Peyer's patch (tissue), 4 donors: Measurements from ENCODE around the gene KMO. TPM values are rescaled to one million over a fixed set of nuclear protein-coding genes. Genes with fewer than 3 reads are reported as not detected.

ENCODE experiments used
- DNase-seq, 3 donors: peaks; one replicate each; pipeline ENCODE4 v3.0.0-alpha.2; 2017 to 2019
- H3K27ac ChIP-seq, 4 donors: fragments of 200-600 bp; sonication (generic); one replicate each; pipeline ENCODE4 v1.5.1; 2016 to 2019
- H3K27me3 ChIP-seq, 2 donors: fragments of 200-600 bp; sonication (generic); one replicate each; pipeline ENCODE4 v1.5.1; 2019
- H3K36me3 ChIP-seq, 3 donors: fragments of 200-600 bp; sonication (generic); one replicate each; pipeline ENCODE4 v1.5.1; 2016 to 2019
- H3K4me1 ChIP-seq, 4 donors: fragments of 200-600 bp; sonication (generic); one replicate each; pipeline ENCODE4 v1.5.1; 2016 to 2019
- H3K4me3 ChIP-seq, 4 donors: fragments of 200-600 bp; sonication (generic); 1 replicate in 3 of 4; 2 replicates in 1 of 4; pipeline ENCODE4 v1.5.1; 2016 to 2019; ENCODE audit warnings: mild to moderate bottlenecking in 1 of 4
- H3K9me3 ChIP-seq, 4 donors: fragments of 200-600 bp; sonication (generic); one replicate each; pipeline ENCODE4 v1.5.1; 2016 to 2019; ENCODE audit warnings: mild to moderate bottlenecking in 1 of 4
- POLR2A ChIP-seq, 2 donors: fragments of 450-650 bp; IDR thresholded peaks; one replicate each; pipeline ENCODE4 v1.5.1; 2017; ENCODE audit warnings: antibody characterized with exemption in 2 of 2, mild to moderate bottlenecking in 2 of 2, moderate library complexity in 2 of 2
- total RNA-seq, 4 donors: library from RNA; depleted of rRNA; stranded (reverse); fragments of >200 nt; gene quantifications; one replicate each; pipeline ENCODE4 v1.1.0, GENCODE V29; 2016
- TF ChIP-seq, protein P1 (sequence below), 6 experiments: fragments of 450-650 bp in 4 of 6; fragments of 200-600 bp in 2 of 6; sonication (generic) in 1 of 6; IDR thresholded peaks; one replicate each; pipeline ENCODE4 v1.5.1; 2017 to 2019; ENCODE audit warnings: antibody characterized with exemption in 6 of 6, mild to moderate bottlenecking in 3 of 6, moderate library complexity in 1 of 6

The KMO gene
- total RNA-seq, 4 donors from 2014 or later: 0.13 to 32.2 (median 0.70) TPM; not detected in 1

DNA sequence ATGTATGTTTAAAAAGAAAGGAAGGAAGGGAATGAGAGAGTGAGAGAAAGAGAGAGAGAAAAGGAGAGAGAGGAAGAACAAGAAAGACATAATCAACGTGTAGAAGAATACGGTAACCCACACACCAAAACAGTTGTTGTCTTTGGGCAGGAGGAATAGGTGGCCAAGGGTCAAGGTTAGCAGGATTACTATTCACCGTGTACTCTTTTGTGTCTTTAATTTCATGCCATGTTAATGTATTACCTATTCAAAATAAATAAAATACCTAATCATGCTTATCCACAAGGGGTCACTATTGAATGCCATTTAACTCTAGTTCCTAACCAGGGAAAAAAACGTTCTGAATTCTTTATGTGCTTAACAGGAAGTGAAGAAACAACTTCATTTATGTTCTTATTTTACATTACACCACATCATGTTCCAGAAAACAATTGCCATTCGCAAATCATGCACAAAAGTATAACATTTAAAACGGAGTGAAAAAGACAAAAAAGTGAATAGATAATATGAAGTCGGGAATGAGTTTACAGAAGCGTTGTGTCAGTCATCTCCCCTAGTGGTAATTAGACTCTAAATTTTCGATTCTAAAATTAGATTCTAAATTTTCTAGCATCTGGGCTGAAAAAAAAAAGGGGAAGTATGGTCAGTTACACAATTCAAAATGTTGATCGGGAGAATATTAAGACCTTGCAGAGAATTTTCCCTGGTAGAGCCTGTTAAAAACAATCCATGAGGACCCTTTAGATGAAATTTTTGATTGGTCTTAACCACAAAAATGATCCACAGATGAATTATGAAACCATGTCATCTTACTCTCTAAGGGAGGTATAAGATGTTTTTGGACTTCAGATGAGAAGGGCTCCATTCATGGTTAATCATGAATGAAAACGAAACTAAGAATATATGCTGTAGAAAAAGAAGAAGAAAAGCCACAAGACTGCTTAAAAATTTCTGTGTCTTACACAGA is 700 bp upstream of the KMO start:
- Histone ChIP-seq H3K27ac (peak overlapping the region; percentile 5 to 48 (median 26)), H3K4me3 (peak overlapping the region; percentile 29 to 58 (median 41)), H3K4me1 (peaks cover 0 to 3% (median 0%) of the 10 kb centered on the region in 4 donors), H3K9me3 (no peaks in the 10 kb centered on the region), H3K27me3 (no peaks in the 10 kb centered on the region), H3K36me3 (no peaks in the 10 kb centered on the region)
- DNase-seq: no peak
- TF ChIP-seq, protein P1, sequence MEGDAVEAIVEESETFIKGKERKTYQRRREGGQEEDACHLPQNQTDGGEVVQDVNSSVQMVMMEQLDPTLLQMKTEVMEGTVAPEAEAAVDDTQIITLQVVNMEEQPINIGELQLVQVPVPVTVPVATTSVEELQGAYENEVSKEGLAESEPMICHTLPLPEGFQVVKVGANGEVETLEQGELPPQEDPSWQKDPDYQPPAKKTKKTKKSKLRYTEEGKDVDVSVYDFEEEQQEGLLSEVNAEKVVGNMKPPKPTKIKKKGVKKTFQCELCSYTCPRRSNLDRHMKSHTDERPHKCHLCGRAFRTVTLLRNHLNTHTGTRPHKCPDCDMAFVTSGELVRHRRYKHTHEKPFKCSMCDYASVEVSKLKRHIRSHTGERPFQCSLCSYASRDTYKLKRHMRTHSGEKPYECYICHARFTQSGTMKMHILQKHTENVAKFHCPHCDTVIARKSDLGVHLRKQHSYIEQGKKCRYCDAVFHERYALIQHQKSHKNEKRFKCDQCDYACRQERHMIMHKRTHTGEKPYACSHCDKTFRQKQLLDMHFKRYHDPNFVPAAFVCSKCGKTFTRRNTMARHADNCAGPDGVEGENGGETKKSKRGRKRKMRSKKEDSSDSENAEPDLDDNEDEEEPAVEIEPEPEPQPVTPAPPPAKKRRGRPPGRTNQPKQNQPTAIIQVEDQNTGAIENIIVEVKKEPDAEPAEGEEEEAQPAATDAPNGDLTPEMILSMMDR (IDR thresholded peaks at IDR 0.05): peak; percentile 38 to 83 (median 74)
- no peak for TF ChIP-seq POLR2A (IDR thresholded peaks at IDR 0.05)

DNA sequence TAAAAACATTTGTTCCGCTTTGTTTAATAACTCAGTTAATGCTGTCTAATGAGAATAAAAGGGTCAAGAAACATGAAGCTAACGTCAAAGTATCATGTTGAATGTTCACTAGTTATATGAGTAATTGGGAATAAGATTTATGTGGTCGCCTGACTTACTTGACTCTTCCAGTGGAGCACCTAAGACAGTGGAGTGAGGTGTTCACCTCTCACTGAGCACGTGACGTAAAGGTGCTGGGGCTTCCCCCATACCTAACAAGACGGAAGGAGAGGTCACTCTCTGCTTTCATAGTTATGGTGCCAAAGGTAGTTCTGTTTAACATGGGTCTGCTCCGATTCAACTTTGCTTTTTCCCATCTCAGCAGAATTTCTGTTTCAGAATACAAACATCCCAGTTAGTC is 686 bp downstream of the KMO start:
- Histone ChIP-seq H3K9me3 (no peaks in the 10 kb centered on the region), H3K36me3 (no peaks in the 10 kb centered on the region), H3K27me3 (no peaks in the 10 kb centered on the region), H3K4me3 (peak overlapping the region in 2 of 4 donors; percentile 10 to 17), H3K4me1 (peaks cover 0 to 3% (median 0%) of the 10 kb centered on the region in 4 donors), H3K27ac (peak overlapping the region in 3 of 4 donors; percentile 20 to 48 (median 42))
- TF ChIP-seq POLR2A (IDR thresholded peaks at IDR 0.05): no peak
- TF ChIP-seq, protein P1 (IDR thresholded peaks at IDR 0.05): no peak
- DNase-seq: peak in 2 of 3 donors; percentile 80 to 82

DNA sequence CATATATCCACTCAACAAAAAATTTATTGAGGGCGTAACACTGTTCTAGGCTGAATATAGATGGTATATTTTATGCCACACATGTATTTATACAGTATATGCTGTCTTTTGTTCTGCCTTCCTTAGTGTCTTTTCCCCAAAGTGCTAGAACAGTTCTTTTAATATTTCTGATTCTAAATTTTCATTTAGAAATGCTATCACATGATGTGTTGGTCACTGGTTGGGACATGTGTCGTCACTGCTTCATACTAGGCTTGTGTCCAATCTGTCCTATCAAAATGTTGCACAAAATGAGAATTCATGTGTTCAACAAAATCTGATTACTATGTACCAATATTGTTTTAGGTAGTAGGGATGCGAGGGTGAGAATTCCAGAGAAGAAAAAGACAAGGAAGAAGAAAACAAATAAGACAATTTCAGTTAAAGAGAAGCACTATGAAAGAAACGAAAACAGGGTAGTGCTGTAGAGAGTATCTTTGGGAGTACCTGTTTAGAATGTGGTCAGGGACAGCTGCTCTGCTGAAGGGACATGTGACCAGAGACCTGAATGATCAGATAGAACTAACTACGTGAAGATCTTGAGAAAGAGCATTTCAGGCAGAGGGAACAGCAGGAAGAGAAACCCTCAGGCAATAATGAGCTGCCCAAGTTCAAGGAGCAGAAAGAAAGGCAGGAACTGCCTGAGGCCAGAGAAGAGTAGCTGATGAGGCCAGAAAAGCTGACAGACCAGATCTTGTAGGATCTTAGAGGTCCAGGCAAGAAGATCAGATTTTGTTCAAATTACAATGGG is 1.3 kb downstream of the KMO start:
- Histone ChIP-seq H3K36me3 (no peaks in the 10 kb centered on the region), H3K27ac (peak overlapping the region in 3 of 4 donors; percentile 20 to 48 (median 42)), H3K9me3 (no peaks in the 10 kb centered on the region), H3K4me3 (peak overlapping the region in 2 of 4 donors; percentile 10 to 17), H3K27me3 (no peaks in the 10 kb centered on the region), H3K4me1 (peaks cover 0 to 3% (median 0%) of the 10 kb centered on the region in 4 donors)
- peak in 2 of 3 donors; percentile 43 to 48 for DNase-seq
- TF ChIP-seq, protein P1 (IDR thresholded peaks at IDR 0.05): no peak
- no peak for TF ChIP-seq POLR2A (IDR thresholded peaks at IDR 0.05)

DNA sequence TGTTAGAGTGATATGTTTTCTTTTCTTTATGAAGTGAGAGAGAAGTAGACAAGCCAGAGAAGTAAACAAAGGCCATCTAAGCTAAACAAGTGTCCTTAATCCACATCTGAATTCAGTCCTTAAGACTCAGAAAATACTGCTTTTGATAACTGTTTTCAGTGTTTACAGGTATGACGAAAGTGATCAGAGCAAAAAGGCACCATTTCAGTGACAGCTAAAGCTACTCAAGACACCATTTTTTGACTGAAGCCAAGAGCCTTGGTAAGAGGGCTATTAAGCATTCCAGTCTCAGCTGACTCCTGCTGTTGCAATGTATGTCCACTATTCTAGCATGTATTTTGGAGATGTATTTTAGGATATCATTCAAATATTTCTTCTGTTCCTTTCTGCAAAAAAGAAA is 4.1 kb downstream of the KMO start:
- Histone ChIP-seq H3K9me3 (no peaks in the 10 kb centered on the region), H3K27me3 (no peaks in the 10 kb centered on the region), H3K27ac (no peak overlapping the region), H3K4me3 (no peak overlapping the region), H3K4me1 (peaks cover 0 to 3% (median 0%) of the 10 kb centered on the region in 4 donors), H3K36me3 (no peaks in the 10 kb centered on the region)
- DNase-seq: no peak
- TF ChIP-seq POLR2A (IDR thresholded peaks at IDR 0.05): no peak
- TF ChIP-seq, protein P1 (IDR thresholded peaks at IDR 0.05): no peak

DNA sequence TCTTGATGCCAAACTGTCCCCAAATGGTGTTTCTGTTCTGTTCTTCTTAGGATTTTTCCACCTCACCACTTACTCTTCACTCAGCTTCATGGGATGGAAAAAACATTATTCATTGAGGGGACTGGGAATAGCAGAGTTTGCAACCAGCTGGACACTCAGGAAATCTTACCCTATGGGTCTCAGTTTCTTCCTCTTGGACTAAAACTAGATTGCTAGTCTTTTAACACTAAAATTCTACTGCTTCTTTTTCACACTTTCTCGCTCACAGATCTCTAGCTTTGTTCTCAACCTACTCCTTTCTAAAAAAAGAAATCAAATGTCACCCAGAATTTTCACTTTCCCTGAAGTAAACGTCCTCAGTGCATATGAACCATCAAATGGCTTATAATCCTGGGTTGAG is 4.8 kb downstream of the KMO start:
- peaks cover 0 to 3% (median 0%) of the 10 kb centered on the region in 4 donors for H3K4me1 ChIP-seq
- TF ChIP-seq POLR2A (IDR thresholded peaks at IDR 0.05): no peak
- TF ChIP-seq, protein P1 (IDR thresholded peaks at IDR 0.05): no peak
- no peaks in the 10 kb centered on the region for H3K27me3 ChIP-seq
- no peak overlapping the region for H3K27ac ChIP-seq
- no peak for DNase-seq
- H3K36me3 ChIP-seq: no peaks in the 10 kb centered on the region
- no peaks in the 10 kb centered on the region for H3K9me3 ChIP-seq
- H3K4me3 ChIP-seq: no peak overlapping the region
